Prostate gland (tissue), 2 donors: Measurements from ENCODE around the gene GRIN2A. TPM values are rescaled to one million over a fixed set of nuclear protein-coding genes. Genes with fewer than 3 reads are reported as not detected.

ENCODE experiments used
- DNase-seq: peaks from one replicate; pipeline ENCODE4 v3.0.0-alpha.2; 2019; ENCODE audit warnings: low spot score
- H3K27ac ChIP-seq, 2 donors: fragments of 200-600 bp; sonication (generic); 2 replicates each; pipeline ENCODE4 v1.5.1; 2017 to 2019
- H3K27me3 ChIP-seq: fragments of 200-600 bp; sonication (generic); replicated peaks from 2 replicates; pipeline ENCODE4 v1.5.1; 2019; ENCODE audit not compliant: insufficient read depth
- H3K36me3 ChIP-seq, 2 donors: fragments of 200-600 bp; sonication (generic); 1 replicate in 1 of 2; 2 replicates in 1 of 2; pipeline versions ENCODE4 v1.5.1 to v1.8.1; 2017 to 2019
- H3K4me1 ChIP-seq: fragments of 200-600 bp; sonication (generic); replicated peaks from 2 replicates; pipeline ENCODE4 v1.5.1; 2019
- H3K4me3 ChIP-seq, 2 donors: fragments of 200-600 bp; sonication (generic); 2 replicates each; pipeline ENCODE4 v1.5.1; 2017 to 2019
- H3K9me3 ChIP-seq: fragments of 200-600 bp; sonication (generic); 2 replicates; pipeline ENCODE4 v1.5.1; 2017
- POLR2A ChIP-seq: fragments of 450-650 bp; IDR thresholded peaks from one replicate; pipeline ENCODE4 v1.6.1; 2016; ENCODE audit warnings: antibody characterized with exemption, mild to moderate bottlenecking
- POLR2AphosphoS5 ChIP-seq: sonication (generic); formaldehyde crosslinking; IDR thresholded peaks from one replicate; pipeline ENCODE4 v1.6.1; 2017; ENCODE audit warnings: antibody characterized with exemption
- WGBS: methylation state at CpG from one replicate; pipeline ENCODE4 v1.1.5; 2018; 5-methylcytosine and 5-hydroxymethylcytosine counted together
- intact Hi-C: fragments of 100-400 bp; cut with DNase I; formaldehyde crosslinking; loops from one replicate; pipeline ENCODE4 v1.14.2; 2022
- total RNA-seq, 2 donors: library from RNA; depleted of rRNA; stranded (reverse); fragments of >200 nt; gene quantifications; one replicate each; pipeline ENCODE4 v1.1.0, GENCODE V29; 2016
- TF ChIP-seq, protein P1 (sequence below), 4 experiments: fragments of 200-600 bp in 2 of 4; fragments of 450-650 bp in 2 of 4; sonication (generic) in 2 of 4; IDR thresholded peaks; 1 replicate in 3 of 4; 2 replicates in 1 of 4; pipeline ENCODE4 v1.5.1; 2016 to 2019; ENCODE audit warnings: antibody characterized with exemption in 4 of 4, mild to moderate bottlenecking in 2 of 4, moderate library complexity in 2 of 4

Gene GRIN2A
- total RNA-seq, 2 donors from 2014 or later, result 0.23 to 11.4 TPM

DNA sequence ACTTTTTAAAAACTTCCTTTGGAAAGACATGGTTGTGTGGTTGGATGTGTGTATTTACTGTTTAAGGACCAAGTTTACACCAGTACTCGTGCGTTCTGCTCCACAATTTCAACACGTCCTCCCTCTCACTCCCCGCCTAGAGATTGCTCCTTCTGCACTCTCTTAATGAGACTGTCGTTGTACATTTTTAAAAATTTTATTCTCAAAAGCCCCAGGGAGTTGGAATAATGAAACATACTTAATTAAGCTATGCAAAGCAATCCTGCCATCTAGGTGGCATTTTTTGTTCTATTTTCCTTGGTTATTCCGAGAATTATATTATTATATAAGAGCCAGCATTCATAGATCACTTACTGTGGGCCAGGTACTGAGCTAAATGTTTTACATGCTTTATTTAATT lies 264.5 kb downstream of the GRIN2A start:
- 78% methylated on average over 6 of the region's 6 CpGs for WGBS
- no peak for DNase-seq
- no peak overlapping the region for H3K4me3 ChIP-seq
- H3K27me3 ChIP-seq, result no peaks in the 10 kb centered on the region
- intact Hi-C loops, result no loop called here
- TF ChIP-seq, protein P1, sequence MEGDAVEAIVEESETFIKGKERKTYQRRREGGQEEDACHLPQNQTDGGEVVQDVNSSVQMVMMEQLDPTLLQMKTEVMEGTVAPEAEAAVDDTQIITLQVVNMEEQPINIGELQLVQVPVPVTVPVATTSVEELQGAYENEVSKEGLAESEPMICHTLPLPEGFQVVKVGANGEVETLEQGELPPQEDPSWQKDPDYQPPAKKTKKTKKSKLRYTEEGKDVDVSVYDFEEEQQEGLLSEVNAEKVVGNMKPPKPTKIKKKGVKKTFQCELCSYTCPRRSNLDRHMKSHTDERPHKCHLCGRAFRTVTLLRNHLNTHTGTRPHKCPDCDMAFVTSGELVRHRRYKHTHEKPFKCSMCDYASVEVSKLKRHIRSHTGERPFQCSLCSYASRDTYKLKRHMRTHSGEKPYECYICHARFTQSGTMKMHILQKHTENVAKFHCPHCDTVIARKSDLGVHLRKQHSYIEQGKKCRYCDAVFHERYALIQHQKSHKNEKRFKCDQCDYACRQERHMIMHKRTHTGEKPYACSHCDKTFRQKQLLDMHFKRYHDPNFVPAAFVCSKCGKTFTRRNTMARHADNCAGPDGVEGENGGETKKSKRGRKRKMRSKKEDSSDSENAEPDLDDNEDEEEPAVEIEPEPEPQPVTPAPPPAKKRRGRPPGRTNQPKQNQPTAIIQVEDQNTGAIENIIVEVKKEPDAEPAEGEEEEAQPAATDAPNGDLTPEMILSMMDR (IDR thresholded peaks at IDR 0.05), result no peak
- TF ChIP-seq POLR2AphosphoS5 (no peak), POLR2A (no peak)
- H3K27ac ChIP-seq, result no peak overlapping the region
- no peaks in the 10 kb centered on the region for H3K9me3 ChIP-seq
- H3K4me1 ChIP-seq, result no peaks in the 10 kb centered on the region
- H3K36me3 ChIP-seq, result no peaks in the 10 kb centered on the region

DNA sequence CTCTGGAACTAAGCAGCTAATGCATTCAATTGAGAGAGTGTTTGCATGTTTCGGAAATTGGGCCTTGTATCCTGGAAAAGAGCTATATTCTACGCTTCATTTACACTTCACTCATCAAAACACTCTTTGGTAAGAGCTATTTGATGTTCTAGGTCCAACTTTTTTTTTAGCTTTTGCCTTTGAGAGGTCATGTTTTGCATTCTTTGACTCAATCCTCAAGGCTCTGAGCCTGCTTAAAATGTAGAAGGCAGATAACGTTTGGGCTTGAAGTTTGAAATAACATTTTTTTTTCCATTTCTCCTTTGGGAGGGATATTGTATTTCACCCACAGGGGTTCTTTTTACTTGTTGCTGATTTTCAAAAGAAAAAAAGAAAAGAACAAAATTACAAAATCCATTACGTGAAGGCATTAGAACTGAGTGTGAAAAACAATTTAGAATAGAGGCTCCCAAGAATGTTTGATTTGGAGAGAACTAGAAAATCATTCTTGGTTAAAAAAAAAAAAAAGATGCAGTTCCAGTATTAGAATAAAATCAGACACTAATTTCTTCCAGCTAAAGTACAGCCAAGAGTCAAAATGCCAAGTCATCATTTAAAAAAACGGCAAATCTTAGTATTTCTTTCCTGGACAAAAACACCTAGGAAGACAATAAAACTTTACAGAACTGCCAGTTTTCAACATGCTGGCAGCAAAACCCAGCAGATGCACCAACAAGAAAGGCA lies 268.5 kb downstream of the GRIN2A start:
- Histone ChIP-seq H3K9me3 (no peaks in the 10 kb centered on the region), H3K4me1 (no peaks in the 10 kb centered on the region), H3K27ac (no peak overlapping the region), H3K36me3 (no peaks in the 10 kb centered on the region), H3K4me3 (no peak overlapping the region), H3K27me3 (no peaks in the 10 kb centered on the region)
- no peak for TF ChIP-seq POLR2A
- TF ChIP-seq, protein P1 (IDR thresholded peaks at IDR 0.05), result no peak
- no peak for TF ChIP-seq POLR2AphosphoS5
- intact Hi-C loops, result no loop called here
- no peak for DNase-seq
- WGBS, result 35% methylated on average over 5 of the region's 5 CpGs

DNA sequence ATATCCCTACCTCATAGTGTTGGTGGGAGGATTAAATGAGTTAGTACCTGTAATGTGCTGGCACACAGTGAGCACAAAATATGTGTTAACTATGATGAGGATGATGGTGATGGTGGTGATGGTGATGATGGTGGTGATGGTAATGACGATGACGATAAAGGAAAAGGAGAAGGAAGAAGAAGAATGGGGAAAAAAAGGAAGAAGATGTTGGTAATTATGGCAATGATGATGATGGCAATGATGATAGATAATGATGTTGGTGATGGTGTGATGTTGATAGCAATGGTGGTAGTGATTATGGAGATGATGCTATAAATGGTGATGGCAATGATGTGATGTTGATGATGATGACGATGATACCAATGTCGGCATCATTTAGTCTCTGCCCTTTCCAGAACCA lies 270.2 kb downstream of the GRIN2A start:
- TF ChIP-seq, protein P1 (IDR thresholded peaks at IDR 0.05), result no peak
- TF ChIP-seq POLR2AphosphoS5 (no peak), POLR2A (no peak)
- WGBS, result 98% methylated on average over 4 of the region's 4 CpGs
- H3K27ac ChIP-seq, result no peak overlapping the region
- DNase-seq, result no peak
- no peaks in the 10 kb centered on the region for H3K9me3 ChIP-seq
- no peak overlapping the region for H3K4me3 ChIP-seq
- H3K4me1 ChIP-seq, result no peaks in the 10 kb centered on the region
- no peaks in the 10 kb centered on the region for H3K27me3 ChIP-seq
- intact Hi-C loops, result no loop called here
- H3K36me3 ChIP-seq, result no peaks in the 10 kb centered on the region

DNA sequence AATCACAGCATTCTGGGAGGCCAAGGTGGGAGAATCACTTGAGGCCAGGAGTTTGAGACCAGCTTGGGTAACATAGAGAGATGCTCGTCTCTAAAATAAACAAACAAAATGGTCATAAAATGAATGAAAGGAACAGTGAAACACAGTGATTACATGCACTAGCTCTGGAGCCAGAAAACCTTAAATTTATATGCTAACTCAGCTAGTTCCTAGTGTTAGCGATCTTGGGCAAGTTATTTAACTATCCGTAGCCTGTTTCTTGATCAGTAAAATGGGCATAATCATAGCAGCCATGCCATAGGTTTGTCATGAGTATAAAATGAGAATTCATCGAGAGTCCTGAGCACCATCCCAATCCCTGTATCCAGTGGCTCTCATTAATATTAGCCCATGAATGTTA lies 271.0 kb downstream of the GRIN2A start:
- H3K36me3 ChIP-seq, result no peaks in the 10 kb centered on the region
- H3K4me3 ChIP-seq, result no peak overlapping the region
- 70% methylated on average over 4 of the region's 4 CpGs for WGBS
- TF ChIP-seq POLR2A, result no peak
- TF ChIP-seq POLR2AphosphoS5, result no peak
- TF ChIP-seq, protein P1 (IDR thresholded peaks at IDR 0.05), result no peak
- no peaks in the 10 kb centered on the region for H3K27me3 ChIP-seq
- H3K27ac ChIP-seq, result no peak overlapping the region
- intact Hi-C loops, result no loop called here
- no peaks in the 10 kb centered on the region for H3K9me3 ChIP-seq
- no peak for DNase-seq
- no peaks in the 10 kb centered on the region for H3K4me1 ChIP-seq

DNA sequence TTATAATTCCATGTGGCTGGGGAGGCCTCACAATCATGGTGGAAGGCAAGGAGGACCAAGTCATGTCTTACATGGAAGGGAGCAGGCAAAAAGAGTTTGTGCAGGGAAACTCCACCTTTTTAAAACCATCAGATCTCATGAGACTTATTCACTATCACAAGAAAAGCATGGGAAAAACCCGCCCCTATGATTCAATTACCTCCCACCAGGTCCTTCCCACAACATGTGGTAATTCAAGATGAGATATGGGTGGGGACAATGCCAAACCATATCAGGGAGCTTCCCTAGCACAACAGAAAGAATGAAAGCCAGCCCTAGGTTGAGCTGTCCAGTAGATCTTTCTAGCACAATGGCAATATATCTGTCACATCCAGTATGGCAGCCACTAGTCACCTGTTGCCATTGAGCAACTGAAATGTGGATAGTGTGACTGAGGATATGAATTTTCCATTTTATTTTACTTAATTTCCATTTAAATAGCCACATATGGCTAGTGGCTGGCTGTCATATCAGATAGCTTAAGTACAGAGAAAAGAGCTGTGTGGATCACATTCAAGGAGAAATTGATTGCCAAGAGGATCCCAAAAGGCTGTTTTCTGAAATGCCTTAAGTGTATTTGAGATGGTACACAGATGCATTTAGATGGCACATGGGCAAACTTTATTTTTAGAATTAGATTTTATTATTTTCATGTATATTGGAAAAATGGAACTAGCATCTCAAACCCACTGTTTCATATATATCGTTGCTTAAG lies 273.0 kb downstream of the GRIN2A start:
- DNase-seq, result no peak
- H3K36me3 ChIP-seq, result no peaks in the 10 kb centered on the region
- 97% methylated on average over 2 of the region's 2 CpGs for WGBS
- H3K4me3 ChIP-seq, result no peak overlapping the region
- no peaks in the 10 kb centered on the region for H3K27me3 ChIP-seq
- H3K4me1 ChIP-seq, result no peaks in the 10 kb centered on the region
- TF ChIP-seq POLR2A, result no peak
- no peaks in the 10 kb centered on the region for H3K9me3 ChIP-seq
- H3K27ac ChIP-seq, result no peak overlapping the region
- intact Hi-C loops, result no loop called here
